ENCODE results near the gene MIF4GD. TPM values are rescaled to one million over a fixed set of nuclear protein-coding genes. Genes with fewer than 3 reads are reported as not detected.
"Not testable (repeated sequence)": the region's sequence is repeated elsewhere in the genome, so short reads cannot be mapped to it uniquely, and the experiment has no call there.

Gene MIF4GD
- total RNA-seq, 1 donor from 2014 or later = 16.3 TPM

DNA sequence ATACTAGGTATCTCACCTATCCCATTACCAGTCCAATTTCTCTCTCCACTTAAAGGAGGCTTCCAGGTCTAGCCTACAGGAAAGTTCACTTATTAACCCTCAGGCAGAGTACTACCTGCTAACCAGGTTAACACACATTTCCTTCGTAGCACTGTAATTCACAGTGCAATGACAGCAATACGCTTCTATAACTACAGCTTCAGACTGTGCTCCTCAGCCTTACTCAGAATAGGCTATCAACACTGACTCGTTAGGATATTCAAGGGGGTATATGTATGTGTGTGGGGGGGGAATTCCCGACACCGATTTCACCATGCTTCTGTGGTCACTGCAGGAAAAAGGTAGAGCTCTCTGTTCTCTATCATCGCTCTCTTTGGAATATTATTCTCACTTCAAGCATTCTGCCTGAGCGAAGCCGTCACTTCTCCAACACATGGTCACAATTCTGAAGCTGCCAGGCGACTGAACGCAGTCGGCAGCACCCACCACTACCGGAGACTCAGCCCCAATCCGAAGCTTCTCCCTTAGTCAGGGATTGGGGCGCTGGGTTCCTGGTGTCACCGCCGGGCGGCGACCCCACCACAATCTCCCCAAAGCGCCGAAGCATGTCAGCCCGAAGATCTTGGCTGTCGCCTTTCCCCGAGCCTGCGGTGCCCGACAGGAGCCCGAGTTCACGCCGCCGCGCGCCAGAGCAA, 10.2 kb downstream of the MIF4GD start:
- peak; percentile 25 for DNase-seq (ENCODE audit: low read depth)

DNA sequence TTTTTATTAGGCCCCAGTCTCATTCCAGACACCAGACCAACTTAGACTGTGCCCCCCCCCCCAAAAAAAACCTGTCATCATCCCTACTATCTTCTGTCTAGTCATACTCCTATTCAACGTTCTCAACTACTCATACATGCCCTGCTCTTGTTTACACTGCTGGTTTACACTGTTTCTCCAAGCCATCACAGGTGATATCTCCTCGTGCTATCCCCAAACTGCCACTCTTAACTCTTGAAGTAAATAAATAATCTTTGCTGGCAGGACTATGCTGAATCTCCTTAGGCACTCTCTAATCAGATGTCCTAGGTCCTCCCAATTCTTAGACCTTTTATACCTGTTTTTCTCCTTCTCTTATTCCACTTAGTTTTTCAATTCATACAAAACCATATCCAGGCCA, 13.8 kb downstream of the MIF4GD start:
- DNase-seq (ENCODE audit: low read depth) = not testable (repeated sequence)

DNA sequence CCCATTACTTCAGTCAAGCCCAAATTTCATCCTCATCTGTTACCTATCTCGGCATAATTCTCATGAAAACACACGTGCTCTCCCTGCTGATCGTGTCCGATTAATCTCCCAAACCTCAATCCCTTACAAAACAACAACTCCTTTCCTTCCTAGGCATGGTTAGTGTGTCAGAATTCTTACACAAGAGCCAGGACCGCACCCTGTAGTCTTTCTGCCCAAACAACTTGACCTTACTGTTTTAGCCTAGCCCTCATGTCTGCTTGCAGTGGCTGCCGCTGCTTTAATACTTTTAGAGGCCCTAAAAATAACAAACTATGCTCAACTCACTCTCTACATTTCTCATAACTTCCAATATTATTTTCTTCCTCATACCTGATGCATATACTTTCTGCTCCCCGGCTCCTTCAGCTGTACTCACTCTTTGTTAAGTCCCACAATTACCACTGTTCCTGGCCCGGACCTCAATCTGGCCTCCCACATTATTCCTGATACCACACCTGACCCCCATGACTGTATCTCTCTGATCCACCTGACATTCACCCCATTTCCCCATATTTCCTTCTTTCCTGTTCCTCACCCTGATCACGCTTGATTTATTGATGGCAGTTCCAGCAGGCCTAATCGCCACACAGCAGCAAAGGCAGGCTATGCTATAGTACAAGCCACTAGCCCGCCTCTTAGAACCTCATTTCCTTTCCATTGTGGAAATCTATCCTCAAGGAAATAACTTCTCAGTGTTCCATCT, 14.9 kb downstream of the MIF4GD start:
- DNase-seq (ENCODE audit: low read depth) = not testable (repeated sequence)

DNA sequence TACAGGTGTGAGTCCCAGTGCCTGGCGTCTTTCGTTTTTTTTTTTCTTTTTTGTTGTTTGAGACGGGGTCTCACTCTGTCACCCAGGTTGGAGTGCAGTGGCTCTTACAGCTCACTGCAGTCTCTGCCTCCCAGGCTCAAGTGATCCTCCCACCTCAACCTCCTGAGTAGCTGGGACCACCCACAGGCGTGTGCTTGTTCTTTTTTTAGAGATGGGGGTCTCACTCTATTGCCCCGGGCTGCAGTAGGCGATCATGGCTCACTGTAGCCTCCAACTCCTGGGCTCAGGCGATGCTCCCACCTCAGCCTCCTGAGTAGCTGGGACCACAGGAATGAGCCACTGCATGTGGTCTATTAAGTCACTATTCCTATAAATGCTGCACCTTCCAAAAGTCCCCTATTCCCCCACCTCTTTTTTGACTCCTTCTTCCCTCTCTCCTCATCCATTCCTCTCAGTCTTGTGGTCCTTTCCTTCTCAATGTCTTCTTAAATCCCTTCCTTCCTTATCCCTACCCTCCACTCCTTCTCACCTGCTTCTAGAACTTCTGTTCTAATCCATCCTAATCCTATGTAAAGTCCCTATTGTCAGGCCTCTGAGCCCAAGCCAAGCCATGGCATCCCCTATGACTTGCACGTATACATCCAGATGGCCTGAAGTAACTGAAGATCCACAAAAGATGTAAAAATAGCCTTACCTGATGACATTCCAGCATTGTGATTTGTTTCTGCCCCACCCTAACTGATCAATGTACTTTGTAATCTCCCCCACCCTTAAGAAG, 18.8 kb downstream of the MIF4GD start:
- DNase-seq (ENCODE audit: low read depth) = no peak

GRCh38 chr17:75250009-75250471, 21.0 kb downstream of the MIF4GD start:
- DNase-seq (ENCODE audit: low read depth) = peak; percentile 39

GRCh38 chr17:75249564-75249963, 21.5 kb downstream of the MIF4GD start:
- DNase-seq (ENCODE audit: low read depth) = no peak

DNA sequence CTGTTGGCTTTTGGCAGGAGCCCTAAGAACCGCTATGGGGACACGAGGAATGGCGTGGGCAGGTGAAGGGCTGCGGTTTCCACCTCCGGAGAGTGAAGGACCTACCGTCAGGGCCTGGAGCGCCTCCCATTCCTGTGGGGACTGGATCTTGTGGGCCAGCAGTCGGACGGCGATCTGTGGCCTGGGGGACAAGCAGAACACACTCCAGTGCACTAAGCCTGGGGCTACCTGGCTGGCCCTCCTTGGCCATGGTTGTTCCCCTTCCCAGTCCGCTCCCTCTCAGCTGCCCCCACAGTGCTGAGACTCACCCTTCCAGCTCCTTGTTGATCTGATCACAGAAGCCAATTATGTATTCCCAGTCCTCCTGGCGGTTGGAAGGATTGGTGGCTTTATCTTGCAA, 24.6 kb downstream of the MIF4GD start:
- DNase-seq (ENCODE audit: low read depth) = no peak

- no peak for DNase-seq (ENCODE audit: low read depth)
These were observed 26.0 kb downstream of the MIF4GD start for GRCh38 chr17:75245011-75245410.

DNA sequence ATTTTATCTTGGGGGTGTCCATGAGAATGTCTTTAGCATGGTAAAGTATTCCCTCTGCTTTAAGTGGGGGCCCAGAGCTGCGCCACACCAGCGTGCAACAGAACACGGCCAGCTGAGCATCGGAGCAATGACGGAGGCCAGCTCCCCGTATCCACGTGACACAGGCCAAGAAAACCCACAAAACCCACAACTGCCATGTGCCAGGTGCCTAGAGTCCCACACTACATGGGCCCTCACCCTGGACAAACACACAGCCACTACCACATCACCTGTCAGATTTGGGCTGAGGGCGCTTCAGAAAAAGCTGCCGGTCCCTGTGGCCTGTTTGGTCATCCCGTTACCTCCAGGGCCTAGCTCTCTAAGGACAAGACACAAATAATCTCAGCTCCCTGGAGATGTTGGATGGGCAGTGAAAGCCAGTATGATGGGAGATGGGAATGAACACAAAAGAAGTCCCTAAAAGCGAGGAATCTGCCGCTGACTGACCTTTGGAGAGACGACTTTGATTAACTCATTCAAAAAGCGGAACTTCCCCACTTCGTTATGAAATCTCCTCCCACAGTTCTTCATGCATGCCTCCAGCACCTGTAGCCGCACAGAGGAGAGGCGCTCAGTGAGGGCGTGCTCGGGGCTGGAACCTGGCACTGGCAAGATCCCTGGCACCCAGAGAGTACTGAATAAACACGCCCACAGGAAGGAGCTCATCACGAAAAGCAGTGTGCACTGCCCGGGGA, 26.7 kb downstream of the MIF4GD start:
- DNase-seq (ENCODE audit: low read depth) = no peak

- no peak for DNase-seq (ENCODE audit: low read depth)
These were observed 28.5 kb downstream of the MIF4GD start for GRCh38 chr17:75242461-75243042.

DNA sequence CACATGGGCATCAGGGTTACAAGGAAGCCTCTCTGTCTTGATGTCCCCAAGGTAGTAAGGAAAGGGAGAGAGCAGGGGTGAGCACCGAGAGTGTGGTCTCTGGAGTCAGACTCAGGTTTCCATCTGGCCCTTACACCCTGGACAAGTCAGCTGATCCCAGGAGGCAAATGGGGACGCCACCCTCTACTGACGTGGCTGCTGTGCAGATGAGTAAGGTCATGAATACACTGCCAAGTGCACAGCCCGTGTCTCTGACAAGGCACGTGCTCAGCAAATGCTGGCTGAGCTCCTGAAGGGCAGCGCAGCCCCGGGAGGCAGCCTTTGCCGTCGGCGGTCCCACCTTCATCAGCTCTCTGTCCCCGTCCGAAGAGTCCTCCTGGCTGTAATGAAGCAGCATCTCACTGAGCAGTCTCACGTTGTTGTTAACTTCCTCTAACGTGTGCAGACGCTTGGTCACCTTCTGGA, 29.0 kb downstream of the MIF4GD start:
- no peak for DNase-seq (ENCODE audit: low read depth)

DNA sequence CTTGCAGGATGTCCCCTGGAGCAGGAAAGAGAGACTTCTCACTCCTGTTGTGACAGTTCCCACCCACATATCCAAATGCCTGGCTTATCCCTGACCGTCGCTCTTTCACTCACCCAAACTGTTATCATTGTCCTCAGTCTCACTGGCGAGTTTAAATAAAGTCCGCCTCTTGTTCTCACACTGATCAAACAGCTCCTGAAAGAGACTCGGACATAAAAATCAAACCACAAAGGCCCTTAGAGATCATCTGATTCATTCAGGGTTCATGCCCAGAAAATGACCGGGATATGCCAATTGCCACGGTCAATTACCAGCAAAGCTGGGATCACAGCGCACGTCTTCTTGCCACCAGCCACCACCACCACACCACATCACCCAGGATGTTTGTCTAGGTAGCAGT, 29.5 kb downstream of the MIF4GD start:
- no peak for DNase-seq (ENCODE audit: low read depth)

DNA sequence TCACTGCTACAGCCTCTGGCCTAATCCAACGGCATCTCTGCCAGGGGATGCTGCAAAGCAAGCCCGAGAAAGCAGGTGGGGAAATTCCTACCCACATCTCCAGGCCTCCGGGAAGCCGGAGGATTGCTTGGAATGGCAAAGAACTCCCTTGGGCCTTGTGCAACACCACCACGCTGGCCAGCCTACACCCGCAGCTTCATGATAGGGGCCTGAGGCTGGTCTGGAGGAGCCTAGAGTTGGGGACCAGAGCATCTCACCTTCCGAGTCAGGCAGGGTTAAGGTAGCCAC, 29.9 kb downstream of the MIF4GD start:
- DNase-seq (ENCODE audit: low read depth) = no peak

GRCh38 chr17:75240394-75241142, 30.5 kb downstream of the MIF4GD start:
- no peak for DNase-seq (ENCODE audit: low read depth)

GRCh38 chr17:75239778-75240393, 31.1 kb downstream of the MIF4GD start:
- DNase-seq (ENCODE audit: low read depth) = no peak

GRCh38 chr17:75239214-75239613, 31.8 kb downstream of the MIF4GD start:
- no peak for DNase-seq (ENCODE audit: low read depth)

GRCh38 chr17:75238684-75239191, 32.3 kb downstream of the MIF4GD start:
- peak; percentile 58 for DNase-seq (ENCODE audit: low read depth)

DNA sequence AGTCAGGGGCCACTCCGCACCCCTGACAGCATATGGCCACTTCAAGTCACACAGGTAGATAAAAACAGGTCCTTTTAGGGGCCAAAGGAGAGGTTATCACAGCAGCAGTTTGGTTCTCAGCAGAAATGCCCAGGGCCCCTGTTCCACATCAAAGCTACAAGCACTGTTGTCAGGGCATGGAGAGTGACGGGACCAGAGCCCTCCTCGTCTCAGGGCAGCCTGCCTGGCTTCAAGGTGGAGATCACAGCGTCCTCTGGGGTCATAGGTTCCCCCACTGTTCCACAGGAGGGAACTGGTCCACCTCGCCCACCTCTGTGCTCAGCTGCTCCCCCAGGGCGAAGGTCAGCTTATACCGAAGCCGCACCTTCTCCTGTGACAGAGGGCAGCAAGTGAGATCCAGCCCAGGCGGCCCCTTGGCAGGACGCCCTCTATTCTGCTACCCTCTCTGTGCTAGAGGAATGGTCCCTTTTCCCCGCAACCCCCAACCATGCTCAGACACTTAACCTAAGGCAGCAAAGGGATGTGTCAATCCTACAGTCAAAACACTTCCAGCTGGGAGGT, 32.9 kb downstream of the MIF4GD start:
- no peak for DNase-seq (ENCODE audit: low read depth)

DNA sequence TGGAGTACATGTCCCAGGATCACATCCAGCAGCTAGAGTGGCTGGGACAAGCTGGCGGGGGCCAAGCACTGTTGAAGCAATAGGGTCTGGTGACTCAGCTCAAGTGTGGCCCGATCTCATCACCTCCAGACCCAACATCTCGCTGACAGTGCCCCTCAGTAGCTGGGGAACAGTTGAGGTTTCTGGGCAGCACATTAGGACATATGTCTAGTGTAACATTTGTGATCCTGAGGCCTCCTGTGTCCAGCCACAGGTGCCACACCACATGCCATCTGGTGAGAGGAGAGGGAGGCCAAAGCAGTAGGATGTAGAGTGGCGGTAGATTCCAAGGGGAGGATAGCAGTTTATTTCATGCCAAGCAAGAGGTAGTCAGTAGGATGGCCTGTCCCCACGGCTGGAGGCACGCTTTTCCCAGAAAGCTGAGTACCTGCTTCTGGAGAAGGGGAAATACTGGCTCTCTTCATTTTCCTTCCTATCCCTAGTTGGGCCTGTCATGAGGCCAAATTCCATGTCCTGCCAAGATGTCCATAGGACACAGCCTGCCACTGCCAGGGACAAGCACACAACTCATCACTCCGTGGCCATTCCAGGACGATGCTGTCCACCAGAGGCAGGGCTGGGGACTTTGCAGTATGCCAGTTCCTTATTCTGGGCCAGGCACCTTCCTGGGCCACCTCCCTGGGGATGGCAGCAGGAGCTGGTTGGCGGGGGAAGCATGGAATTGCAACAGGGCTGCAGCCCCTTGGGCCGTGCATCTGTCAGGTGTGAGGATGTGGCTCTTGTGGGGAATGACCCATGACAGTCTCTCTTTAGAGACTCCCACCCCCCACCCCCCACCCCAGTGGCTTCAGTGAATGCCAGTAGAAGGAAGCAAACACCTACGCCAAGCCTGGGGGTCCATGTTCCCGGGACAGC, 33.7 kb downstream of the MIF4GD start:
- no peak for DNase-seq (ENCODE audit: low read depth)

Measured in renal cortical epithelial cell (primary cell).